SK-N-SH (cell line): ENCODE results near the gene PIP4K2A. TPM values are rescaled to one million over a fixed set of nuclear protein-coding genes. Genes with fewer than 3 reads are reported as not detected.
A peak's percentile ranks its signal among the peaks of the same experiment; 100 is the strongest.

Experiments
- CTCF ChIA-PET: fragments of 300-600, 350-600 bp; formaldehyde crosslinking; extraction: SDS; loops from one replicate; lab custom pipeline; 2021; lab: Yijun Ruan, JAX
- POLR2A ChIA-PET: fragments of 350-600 bp; sonication (Branson Sonifier 250); formaldehyde crosslinking; extraction: SDS; loops from one replicate; lab custom pipeline; 2020; ENCODE audit warnings: antibody characterized with exemption, inconsistent platforms; lab: Yijun Ruan, JAX
- DNase-seq: peaks from one replicate; pipeline ENCODE4 v3.0.0; 2012
- H2AFZ ChIP-seq: fragments of 200-600 bp; sonication (generic); 2 replicates; pipeline ENCODE4 v1.8.1; 2016; ENCODE audit warnings: antibody characterized with exemption, mild to moderate bottlenecking, low read depth
- H3F3A ChIP-seq: fragments of 200-600 bp; sonication (generic); replicated peaks from 2 replicates; pipeline ENCODE3; 2016; ENCODE audit warnings: antibody characterized with exemption, mild to moderate bottlenecking; ENCODE audit not compliant: insufficient read depth
- H3K27ac ChIP-seq, 2 experiments: fragments of 200-500 bp in 1 of 2; fragments of 200-600 bp in 1 of 2; sonication (Bioruptor generic) in 1 of 2; sonication (generic), shearing (Covaris generic) in 1 of 2; 2 replicates each; pipeline versions ENCODE4 v1.5.1 to v1.6.1; 2014 to 2016; ENCODE audit warnings: low read depth in 2 of 2, inconsistent platforms in 1 of 2, low read length in 1 of 2, mild to moderate bottlenecking in 1 of 2, mixed read lengths in 1 of 2
- H3K27me3 ChIP-seq: fragments of 200-600 bp; sonication (generic), shearing (Covaris generic); 2 replicates; pipeline ENCODE4 v1.6.1; 2016; ENCODE audit warnings: mixed run types; ENCODE audit not compliant: insufficient read depth
- H3K36me3 ChIP-seq, 2 experiments: fragments of 200-500 bp in 1 of 2; fragments of 200-600 bp in 1 of 2; sonication (Bioruptor generic) in 1 of 2; sonication (generic) in 1 of 2; replicated peaks in 1 of 2; 2 replicates each; pipeline versions ENCODE3 to v1.5.1; 2014 to 2016; ENCODE audit warnings: low read length in 1 of 2, mild to moderate bottlenecking in 1 of 2; ENCODE audit not compliant: insufficient read depth in 2 of 2, control insufficient read depth in 1 of 2
- H3K4me1 ChIP-seq, 2 experiments: fragments of 200-500 bp in 1 of 2; fragments of 200-600 bp in 1 of 2; sonication (Bioruptor generic) in 1 of 2; sonication (generic), shearing (Covaris generic) in 1 of 2; 2 replicates each; pipeline versions ENCODE4 v1.5.1 to v1.6.1; 2014 to 2016; ENCODE audit warnings: low read depth in 1 of 2, low read length in 1 of 2, mixed run types in 1 of 2; ENCODE audit not compliant: insufficient read depth in 2 of 2, control insufficient read depth in 1 of 2
- H3K4me2 ChIP-seq: fragments of 200-600 bp; sonication (generic), shearing (Covaris generic); 2 replicates; pipeline ENCODE4 v1.6.1; 2017; ENCODE audit warnings: mixed run types
- H3K4me3 ChIP-seq, 2 experiments: fragments of 200-500 bp in 1 of 2; fragments of 200-600 bp in 1 of 2; sonication (Bioruptor generic) in 1 of 2; sonication (generic), shearing (Covaris generic) in 1 of 2; 2 replicates each; pipeline versions ENCODE4 v1.5.1 to v1.8.1; 2014 to 2016; ENCODE audit warnings: low read depth in 2 of 2, inconsistent platforms in 1 of 2, low read length in 1 of 2, mild to moderate bottlenecking in 1 of 2, mixed read lengths in 1 of 2, moderate library complexity in 1 of 2
- H3K79me2 ChIP-seq: fragments of 200-600 bp; sonication (generic); 2 replicates; pipeline ENCODE4 v1.8.1; 2017; ENCODE audit warnings: mild to moderate bottlenecking; ENCODE audit not compliant: insufficient read depth
- H3K9ac ChIP-seq: fragments of 200-600 bp; sonication (generic); 2 replicates; pipeline ENCODE4 v1.6.1; 2017; ENCODE audit warnings: mixed run types
- H3K9me2 ChIP-seq: fragments of 200-600 bp; sonication (generic); 2 replicates; pipeline ENCODE4 v1.6.1; 2017; ENCODE audit warnings: mixed run types
- H3K9me3 ChIP-seq: fragments of 200-600 bp; sonication (generic); 2 replicates; pipeline ENCODE4 v1.6.1; 2017; ENCODE audit warnings: mixed run types, mild to moderate bottlenecking, moderate library complexity
- H4K20me1 ChIP-seq: fragments of 200-600 bp; sonication (generic); 2 replicates; pipeline ENCODE4 v1.6.1; 2017; ENCODE audit warnings: mild to moderate bottlenecking, mixed run types; ENCODE audit not compliant: insufficient read depth
- EP300 ChIP-seq, 2 experiments: IDR thresholded peaks; 2 replicates each; pipeline versions ENCODE4 v1.4.0 to v1.6.1; 2012; ENCODE audit warnings: borderline replicate concordance in 1 of 2, low read depth in 1 of 2, low read length in 1 of 2
- FOSL2 ChIP-seq: IDR thresholded peaks from 2 replicates; pipeline ENCODE4 v1.4.0; 2012; ENCODE audit warnings: low read depth, mild to moderate bottlenecking, moderate library complexity, borderline replicate concordance
- JUND ChIP-seq: IDR thresholded peaks from 2 replicates; pipeline ENCODE4 v1.4.0; 2012
- MXI1 ChIP-seq: IDR thresholded peaks from 2 replicates; pipeline ENCODE4 v1.6.1; 2012; ENCODE audit warnings: mild to moderate bottlenecking, low read depth, low read length, improper control_type of control experiment
- NFIC ChIP-seq: IDR thresholded peaks from 2 replicates; pipeline ENCODE4 v1.4.0; 2012; ENCODE audit warnings: borderline replicate concordance
- NRF1 ChIP-seq: IDR thresholded peaks from 2 replicates; pipeline ENCODE4 v1.6.1; 2012; ENCODE audit warnings: low read depth, mild to moderate bottlenecking, low read length
- POLR2AphosphoS5 ChIP-seq: IDR thresholded peaks from 2 replicates; pipeline ENCODE4 v1.6.1; 2012; ENCODE audit warnings: low read depth, low read length
- RAD21 ChIP-seq: IDR thresholded peaks from 2 replicates; pipeline ENCODE4 v1.6.1; 2012; ENCODE audit warnings: mild to moderate bottlenecking, low read length
- RCOR1 ChIP-seq: fragments of 150-350 bp; IDR thresholded peaks from 2 replicates; pipeline ENCODE4 v1.6.1; 2017; ENCODE audit warnings: antibody characterized with exemption, low read length
- RXRA ChIP-seq: IDR thresholded peaks from 2 replicates; pipeline ENCODE4 v1.4.0; 2012; ENCODE audit warnings: low read depth, mild to moderate bottlenecking, borderline replicate concordance
- TCF12 ChIP-seq: IDR thresholded peaks from 2 replicates; pipeline ENCODE4 v1.4.0; 2012
- TEAD4 ChIP-seq: IDR thresholded peaks from 2 replicates; pipeline ENCODE4 v1.4.0; 2012; ENCODE audit warnings: mild to moderate bottlenecking, borderline replicate concordance; ENCODE audit not compliant: insufficient read depth
- YY1 ChIP-seq: IDR thresholded peaks from 2 replicates; pipeline ENCODE4 v1.4.0; 2012; ENCODE audit warnings: low read depth, mild to moderate bottlenecking
- ZBTB33 ChIP-seq: IDR thresholded peaks from 2 replicates; pipeline ENCODE4 v1.4.0; 2012; ENCODE audit warnings: low read depth, borderline replicate concordance
- WGBS: methylation state at CpG from one replicate; pipeline ENCODE4 v1.1.6; 2017; ENCODE audit warnings: low lambda C conversion rate; 5-methylcytosine and 5-hydroxymethylcytosine counted together
- polyA plus RNA-seq, 3 experiments: library from polyadenylated mRNA; depleted of rRNA; stranded (reverse); fragments of >200 nt; gene quantifications; 2 replicates each; pipeline ENCODE4 v1.2.3, GENCODE V29; 2012
- TF ChIP-seq, protein P1 (sequence below): IDR thresholded peaks from 2 replicates; pipeline ENCODE4; 2012

The PIP4K2A gene
- polyA plus RNA-seq, 1 of the 3 experiments (the other 2 are of a cell fraction) = 10.8 TPM

GRCh38 chr10:22599048-22599561 is 115.3 kb downstream of the PIP4K2A start:
- H2AFZ ChIP-seq = no peak overlapping the region
- H3F3A ChIP-seq = peaks cover 18% of the 10 kb centered on the region
- H4K20me1 ChIP-seq = 0 out of 2 replicates have a peak, but pooled peaks cover 3% of the 10 kb centered on the region
- H3K27me3 ChIP-seq = no peaks in the 10 kb centered on the region
- TF ChIP-seq, protein P1, sequence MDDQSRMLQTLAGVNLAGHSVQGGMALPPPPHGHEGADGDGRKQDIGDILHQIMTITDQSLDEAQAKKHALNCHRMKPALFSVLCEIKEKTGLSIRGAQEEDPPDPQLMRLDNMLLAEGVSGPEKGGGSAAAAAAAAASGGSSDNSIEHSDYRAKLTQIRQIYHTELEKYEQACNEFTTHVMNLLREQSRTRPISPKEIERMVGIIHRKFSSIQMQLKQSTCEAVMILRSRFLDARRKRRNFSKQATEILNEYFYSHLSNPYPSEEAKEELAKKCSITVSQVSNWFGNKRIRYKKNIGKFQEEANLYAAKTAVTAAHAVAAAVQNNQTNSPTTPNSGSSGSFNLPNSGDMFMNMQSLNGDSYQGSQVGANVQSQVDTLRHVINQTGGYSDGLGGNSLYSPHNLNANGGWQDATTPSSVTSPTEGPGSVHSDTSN = peak; percentile 84
- TF ChIP-seq RCOR1 = no peak
- TF ChIP-seq JUND = peak; percentile 96
- TF ChIP-seq FOSL2 = peak; percentile 96
- no peak for TF ChIP-seq NRF1
- TF ChIP-seq NFIC = peak; percentile 76
- no peak for TF ChIP-seq MXI1
- peak; percentile 58; the same call in 1 of the 2 replicates for TF ChIP-seq POLR2AphosphoS5
- TF ChIP-seq EP300 (IDR thresholded peaks at IDR 0.05; ENCODE audit: borderline replicate concordance in 1 of 2, low read depth in 1 of 2, low read length in 1 of 2) = peak in 1 of 2 experiments; percentile 77; a peak in 2 of 4 replicates
- no peak for TF ChIP-seq YY1
- no peak for TF ChIP-seq RAD21
- 0 out of 2 replicates have a peak, but pooled peaks have one; percentile 18 for TF ChIP-seq ZBTB33
- peak; percentile 83 for TF ChIP-seq TCF12
- peak; percentile 46; the same call in 1 of the 2 replicates for TF ChIP-seq RXRA
- peak; percentile 43; the same call in 1 of the 2 replicates for TF ChIP-seq TEAD4
- CTCF ChIA-PET = interaction anchor here (0.6 to 1.4 kb wide), 2 partner anchors 11 to 351 kb away, joined by 3 read pairs; no protein-coding TSS in a partner anchor
- peaks cover 15 to 32% of the 10 kb centered on the region in 2 experiments for H3K4me1 ChIP-seq
- peak overlapping the region; percentile 79 for H3K4me2 ChIP-seq
- peaks cover 0 to 3% of the 10 kb centered on the region in 2 experiments for H3K36me3 ChIP-seq
- 11% methylated on average over 4 of the region's 4 CpGs for WGBS
- POLR2A ChIA-PET = no interaction called here
- peak overlapping the region; percentile 59 to 77; a peak in 3 of 4 replicates for H3K27ac ChIP-seq
- H3K4me3 ChIP-seq = no peak overlapping the region
- DNase-seq = no peak
- peaks cover 12% of the 10 kb centered on the region; the same call in 1 of the 2 replicates for H3K79me2 ChIP-seq
- H3K9me3 ChIP-seq = no peaks in the 10 kb centered on the region
- H3K9me2 ChIP-seq = no peaks in the 10 kb centered on the region
- peak overlapping the region; percentile 10; the same call in 1 of the 2 replicates for H3K9ac ChIP-seq
